Measurements from ENCODE around the gene COL26A1.

Gene COL26A1

DNA sequence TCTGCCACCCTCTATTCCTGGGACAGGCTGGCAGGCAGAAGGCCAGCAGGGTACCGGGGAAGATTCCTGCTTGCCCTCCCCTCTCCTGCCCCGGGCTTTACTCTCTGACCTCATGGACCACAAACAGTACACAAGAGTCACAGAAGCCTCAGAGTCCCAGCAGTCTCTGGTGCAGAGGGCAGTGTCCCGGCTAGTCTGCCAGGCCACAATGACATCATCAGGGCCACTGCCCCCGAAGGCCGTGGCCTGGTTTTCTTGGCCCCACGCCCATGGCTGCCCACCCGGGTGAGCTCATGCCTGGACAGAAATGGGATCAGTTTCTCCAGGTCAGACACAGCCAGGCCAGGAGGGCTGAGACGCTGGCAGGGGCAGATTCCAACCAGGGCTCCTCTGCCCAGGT, 174.5 kb downstream of the COL26A1 start:
- FAIRE-seq, result no peak

GRCh38 chr7:101537935-101538595, 175.4 kb downstream of the COL26A1 start:
- FAIRE-seq, result no peak

- FAIRE-seq, result no peak
Measured at GRCh38 chr7:101538596-101539459, 176.2 kb downstream of the COL26A1 start.

DNA sequence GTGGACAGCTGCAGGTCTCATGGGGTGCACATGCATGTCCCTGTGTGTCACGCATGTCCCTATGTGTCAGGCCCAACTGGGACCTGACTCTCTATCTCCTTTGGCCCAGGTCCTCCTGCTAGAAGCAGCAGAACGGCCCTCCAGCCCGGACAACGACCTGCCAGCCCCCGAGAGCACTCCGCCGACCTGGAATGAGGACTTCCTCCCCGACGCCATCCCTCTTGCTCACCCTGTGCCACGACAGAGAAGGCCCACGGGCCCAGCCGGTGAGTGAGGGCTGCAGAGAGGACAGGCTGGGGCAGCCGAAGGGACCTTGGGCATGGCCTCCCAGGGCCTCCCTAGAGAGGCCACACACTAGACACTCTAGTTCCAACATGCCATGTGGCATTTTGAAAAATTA, 177.1 kb downstream of the COL26A1 start:
- FAIRE-seq, result no peak

DNA sequence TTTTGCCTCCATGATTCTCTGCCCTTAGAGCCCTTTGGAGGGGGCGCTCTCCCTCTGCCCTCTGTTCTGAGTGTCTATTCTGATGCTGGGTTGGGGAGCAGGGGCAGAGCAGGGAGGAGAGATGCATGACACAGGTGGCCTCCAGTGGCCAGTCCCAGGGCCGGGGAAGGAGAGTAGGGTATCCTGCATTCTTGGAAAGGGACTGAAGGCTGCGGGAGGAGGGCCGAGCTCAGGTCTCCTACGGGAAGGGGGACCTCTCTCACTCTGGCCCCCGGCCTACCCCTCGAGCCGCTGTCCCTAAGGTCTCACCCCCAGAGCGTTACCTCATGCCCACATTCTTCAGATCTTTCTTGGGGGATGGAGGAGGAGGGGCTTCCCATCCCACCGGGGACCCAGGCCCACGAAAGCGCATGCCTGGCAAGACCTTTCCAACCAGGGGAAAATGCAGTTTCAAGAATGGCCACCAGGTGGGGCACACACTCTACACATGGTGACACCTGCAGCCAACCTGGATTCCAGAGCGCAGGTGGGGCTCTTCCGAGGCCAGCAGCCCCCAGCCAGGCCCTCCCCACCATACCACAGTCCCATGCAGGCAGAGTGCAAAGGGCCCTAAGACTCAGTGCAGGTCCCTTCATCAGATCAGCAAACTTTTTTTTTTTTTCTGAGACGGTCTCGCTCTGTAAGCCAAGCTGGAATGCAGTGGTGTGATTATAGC, 180.0 kb downstream of the COL26A1 start:
- FAIRE-seq, result no peak

GRCh38 chr7:101543242-101543766, 180.6 kb downstream of the COL26A1 start:
- FAIRE-seq, result no peak

DNA sequence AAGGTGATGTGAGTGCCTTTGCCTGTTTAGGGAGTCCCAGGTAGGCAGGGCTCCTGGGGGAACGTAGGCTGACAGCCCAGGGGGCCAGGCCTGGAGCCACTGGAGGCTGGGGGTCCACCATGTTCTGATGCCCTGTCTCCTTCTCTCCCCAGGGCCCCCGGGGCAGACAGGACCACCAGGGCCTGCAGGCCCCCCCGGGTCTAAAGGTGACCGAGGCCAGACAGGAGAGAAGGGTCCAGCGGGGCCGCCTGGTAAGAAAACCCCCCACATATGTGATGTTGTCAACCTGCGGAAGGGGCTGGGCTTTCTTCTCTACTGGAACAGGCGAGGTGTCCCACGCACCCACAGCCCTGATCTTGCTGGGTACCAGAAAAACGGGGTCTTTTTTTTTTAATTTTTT, 181.2 kb downstream of the COL26A1 start:
- no peak for FAIRE-seq

- no peak for FAIRE-seq
Measured at GRCh38 chr7:101545441-101546190, 182.9 kb downstream of the COL26A1 start.

DNA sequence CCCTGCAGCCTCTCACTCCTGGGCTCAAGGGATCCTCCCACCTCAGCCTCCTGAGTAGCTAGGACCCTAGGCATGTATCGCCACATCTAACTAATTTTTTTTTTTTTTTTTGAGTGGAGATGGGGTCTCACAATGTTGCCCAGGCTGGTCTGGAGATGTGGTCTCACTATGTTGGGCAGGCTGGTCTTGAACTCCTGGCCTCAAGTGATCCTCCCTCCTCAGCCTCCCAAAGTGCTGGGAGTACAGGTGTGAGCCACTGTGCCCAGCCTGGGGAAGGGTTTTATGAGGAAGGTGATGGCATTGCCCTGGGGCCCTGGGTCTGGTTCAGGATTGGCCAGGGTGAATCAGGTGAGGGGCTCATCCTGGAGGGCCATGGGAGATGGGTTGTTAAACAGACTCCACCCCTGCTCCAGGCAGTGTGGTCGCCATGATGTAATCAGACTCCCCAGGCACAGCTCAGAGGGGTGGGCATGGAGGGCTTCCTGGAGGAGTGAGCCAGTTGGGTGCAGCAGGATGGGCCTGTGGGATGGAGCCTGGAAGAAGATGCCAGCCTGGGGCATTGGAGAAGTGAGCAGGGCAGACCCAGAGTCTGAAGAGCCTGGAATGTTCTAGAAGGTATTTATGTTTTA, 183.7 kb downstream of the COL26A1 start:
- FAIRE-seq, result no peak

GRCh38 chr7:101547022-101547915, 184.6 kb downstream of the COL26A1 start:
- FAIRE-seq, result no peak

GRCh38 chr7:101547916-101548661, 185.4 kb downstream of the COL26A1 start:
- no peak for FAIRE-seq

DNA sequence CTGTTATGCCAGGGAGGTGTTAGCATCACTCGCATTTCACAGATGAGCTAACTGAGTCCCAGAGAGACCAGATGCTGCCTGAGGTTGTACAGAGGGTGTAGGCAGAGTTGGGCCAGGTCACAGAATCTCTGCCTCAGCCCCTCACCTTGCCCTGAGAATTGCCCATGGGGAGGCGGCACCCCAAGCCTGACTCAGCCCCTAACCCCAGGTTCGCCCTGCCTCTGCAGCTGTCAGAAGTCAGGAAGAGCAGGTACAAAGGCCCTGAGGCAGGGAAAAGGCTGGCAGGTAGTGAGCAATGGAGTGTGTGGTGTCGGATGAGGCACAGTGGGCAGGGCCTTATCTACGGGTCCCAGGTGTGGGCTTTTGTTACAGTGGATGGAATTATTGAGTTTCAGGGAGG, 187.1 kb downstream of the COL26A1 start:
- FAIRE-seq, result no peak

- no peak for FAIRE-seq
Measured at GRCh38 chr7:101550641-101551541, 188.2 kb downstream of the COL26A1 start.

GRCh38 chr7:101553018-101553770, 190.5 kb downstream of the COL26A1 start:
- no peak for FAIRE-seq

DNA sequence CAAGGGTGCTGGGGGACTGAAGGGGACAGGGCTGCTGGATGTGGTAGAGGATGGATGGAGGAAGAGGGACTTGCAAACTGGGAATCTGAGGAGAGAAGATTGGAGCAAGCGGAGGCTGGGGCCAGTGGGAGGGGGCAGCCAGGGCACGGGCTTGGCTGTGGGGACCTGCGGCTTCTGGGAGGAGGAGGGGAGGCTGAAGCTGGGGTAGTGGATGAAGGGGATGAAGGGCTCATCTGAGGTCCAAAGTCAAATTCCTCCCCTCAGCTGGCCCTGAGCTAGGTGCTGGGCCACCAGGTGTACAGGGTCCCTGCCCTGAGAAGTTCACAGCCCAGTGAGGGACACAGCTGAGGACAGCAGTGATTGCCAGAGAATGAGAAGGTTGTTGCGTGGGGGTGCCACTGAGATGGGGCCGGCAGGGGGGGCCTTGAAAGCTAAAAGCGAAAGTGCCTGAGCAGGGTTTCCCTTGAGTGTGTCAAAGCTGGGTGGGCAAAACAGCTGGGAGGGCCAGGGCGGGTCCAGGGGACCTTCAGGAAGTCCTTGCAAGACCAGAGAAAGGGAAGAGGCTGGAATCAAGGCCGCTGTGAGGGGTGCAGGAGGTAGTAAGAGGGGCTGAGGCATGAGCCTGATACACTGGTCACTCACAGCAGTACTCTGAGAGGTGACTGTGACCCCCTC, 191.2 kb downstream of the COL26A1 start:
- FAIRE-seq, result no peak

- FAIRE-seq, result no peak
Measured at GRCh38 chr7:101554584-101555268, 192.1 kb downstream of the COL26A1 start.

DNA sequence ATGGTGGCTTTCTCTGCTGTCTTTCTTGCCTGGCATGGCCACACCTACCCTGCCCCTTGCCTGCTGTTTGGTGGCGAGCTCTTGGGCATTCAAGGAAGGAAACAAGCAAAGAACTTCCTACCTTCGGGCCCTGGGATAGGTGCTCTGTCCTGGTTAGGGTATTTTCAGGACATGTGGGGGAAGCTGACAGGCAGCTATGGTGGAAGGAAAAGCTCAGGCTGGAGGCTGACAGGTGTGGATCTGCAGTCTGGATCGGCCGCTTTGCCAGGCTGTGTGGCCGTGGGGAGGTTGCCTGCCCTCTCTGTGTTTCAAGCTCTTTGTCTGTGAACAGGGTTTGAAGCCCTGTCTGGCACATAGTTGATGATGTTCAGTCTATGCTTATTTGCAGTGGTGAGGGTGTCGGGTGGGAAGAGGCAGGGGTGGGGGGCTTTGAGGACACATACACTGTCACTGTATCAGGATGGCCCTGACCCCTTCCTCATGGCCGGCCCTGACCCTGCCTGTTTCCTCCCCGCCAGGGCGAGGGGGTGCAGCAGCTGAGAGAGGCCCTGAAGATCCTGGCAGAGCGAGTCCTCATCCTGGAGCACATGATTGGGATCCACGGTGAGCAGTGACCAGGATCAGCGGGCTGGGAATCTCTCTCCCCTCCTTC, 192.7 kb downstream of the COL26A1 start:
- FAIRE-seq, result no peak

Data from G401.6 (cell line).